Mesothelial cell of epicardium (in vitro differentiated cells): ENCODE results near the gene IGSF9B. TPM values are rescaled to one million over a fixed set of nuclear protein-coding genes. Genes with fewer than 3 reads are reported as not detected.

Experiments used
- DNase-seq, 2 experiments: peaks; one replicate each; pipeline ENCODE4 v3.0.0; 2021; ENCODE audit warnings: low spot score in 2 of 2; ENCODE audit not compliant: unreplicated experiment in 2 of 2
- H3K27ac Mint-ChIP-seq: 2 replicates; pipeline ENCODE4 v1.8.0; 2021; ENCODE audit warnings: mixed read lengths
- H3K27me3 Mint-ChIP-seq: 2 replicates; pipeline ENCODE4 v1.8.0; 2021; ENCODE audit warnings: low read depth, mixed read lengths
- H3K36me3 Mint-ChIP-seq: 2 replicates; pipeline ENCODE4 v1.8.0; 2021; ENCODE audit warnings: mixed read lengths
- H3K4me1 Mint-ChIP-seq: 2 replicates; pipeline ENCODE4 v1.8.0; 2021; ENCODE audit warnings: mixed read lengths
- H3K4me3 Mint-ChIP-seq: 2 replicates; pipeline ENCODE4 v1.8.0; 2021; ENCODE audit warnings: mild to moderate bottlenecking, moderate library complexity, mixed read lengths
- H3K9me3 Mint-ChIP-seq: 2 replicates; pipeline ENCODE4 v1.8.0; 2021; ENCODE audit warnings: mixed read lengths
- CTCF ChIP-seq: fragments of 200-600 bp; sonication (generic); IDR thresholded peaks from one replicate; pipeline ENCODE4 v1.5.0; 2021; ENCODE audit warnings: antibody characterized with exemption; ENCODE audit not compliant: unreplicated experiment
- total RNA-seq: library from RNA; stranded (reverse); gene quantifications from 3 replicates; pipeline ENCODE4 v1.2.1, GENCODE V29; 2021

Gene IGSF9B
- total RNA-seq, 1 donor from 2014 or later: 4.8 TPM

DNA sequence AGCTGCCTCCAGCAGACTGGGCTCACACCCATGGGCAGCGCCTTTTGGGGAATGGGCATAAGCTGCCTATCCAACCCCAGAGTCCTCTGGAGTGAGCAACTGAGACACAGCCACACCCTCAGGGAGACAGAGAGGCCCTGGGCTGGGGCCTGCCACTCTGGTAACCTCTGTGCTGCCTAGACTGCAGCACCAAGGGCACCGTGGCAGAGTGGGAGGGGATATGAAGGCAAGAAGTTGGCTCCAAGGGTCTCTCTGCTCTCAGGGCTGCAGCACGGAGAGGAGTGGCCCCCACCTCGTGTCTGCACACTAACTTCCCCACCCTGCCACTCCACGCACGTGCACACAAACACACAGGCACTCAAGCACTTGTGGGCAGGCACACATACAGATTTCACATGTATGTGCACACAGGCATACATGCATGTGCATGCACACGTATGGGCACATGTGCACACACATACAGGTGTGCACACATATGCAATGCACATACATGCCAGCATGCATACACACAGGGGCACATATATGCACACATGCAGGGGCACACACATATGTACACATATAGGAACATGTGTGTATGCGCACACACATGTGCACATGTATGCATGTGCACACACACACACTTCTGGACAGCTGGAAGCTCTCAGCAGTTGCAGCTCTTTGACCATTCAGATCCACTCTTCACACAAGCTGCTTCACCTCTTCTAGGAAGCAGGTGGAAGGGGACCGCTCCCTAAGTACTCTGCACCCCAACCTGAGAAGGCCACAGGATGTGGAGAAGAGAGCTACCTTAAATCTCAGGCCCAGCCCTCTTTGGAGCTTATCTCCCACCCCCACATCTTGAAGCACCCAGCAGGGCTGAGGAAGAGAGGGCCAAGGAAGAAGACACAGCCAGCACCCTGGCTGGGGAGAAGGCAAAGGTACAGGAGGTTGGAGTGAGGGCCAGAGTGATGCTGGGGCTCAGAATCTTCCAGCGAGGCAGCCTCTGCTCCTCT lies 4.3 kb downstream of the IGSF9B start:
- Mint-ChIP-seq H3K9me3 (no peaks in the 10 kb centered on the region), H3K36me3 (no peaks in the 10 kb centered on the region), H3K4me1 (peaks cover 31% of the 10 kb centered on the region), H3K4me3 (no peak overlapping the region), H3K27ac (no peak overlapping the region), H3K27me3 (peaks cover 93% of the 10 kb centered on the region)
- no peak for DNase-seq
- no peak for TF ChIP-seq CTCF

- H3K4me3 Mint-ChIP-seq: peak overlapping the region; percentile 49
- no peak overlapping the region for H3K27ac Mint-ChIP-seq
- peaks cover 94% of the 10 kb centered on the region for H3K27me3 Mint-ChIP-seq
- no peaks in the 10 kb centered on the region for H3K9me3 Mint-ChIP-seq
- DNase-seq: no peak
- H3K4me1 Mint-ChIP-seq: peaks cover 25% of the 10 kb centered on the region
- no peak for TF ChIP-seq CTCF
- H3K36me3 Mint-ChIP-seq: no peaks in the 10 kb centered on the region
Measured at GRCh38 chr11:133951327-133952198, 5.2 kb downstream of the IGSF9B start.

DNA sequence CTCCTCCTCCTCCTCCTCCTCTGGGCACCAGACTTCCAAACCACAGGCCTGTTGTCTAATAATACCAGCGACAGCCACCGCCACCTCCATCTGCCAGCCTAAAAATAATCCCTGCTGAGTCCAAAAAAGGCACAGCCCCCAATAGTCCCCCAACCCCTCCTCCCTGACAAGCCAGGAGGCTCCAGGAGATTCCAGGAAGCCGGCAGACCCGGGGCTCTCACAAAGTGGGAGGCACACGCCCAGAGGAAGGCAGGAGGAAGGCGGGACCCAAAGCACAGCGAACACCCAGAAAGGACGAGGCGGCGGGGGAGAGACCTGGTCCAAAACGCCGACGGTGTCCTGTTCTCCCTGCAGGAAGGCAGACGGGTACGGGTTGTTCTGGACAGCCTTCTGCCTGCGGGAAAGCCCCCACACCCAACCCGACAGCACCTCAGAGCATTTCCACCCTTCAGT lies 5.9 kb downstream of the IGSF9B start:
- Mint-ChIP-seq H3K27ac (no peak overlapping the region), H3K9me3 (no peaks in the 10 kb centered on the region), H3K4me3 (peak overlapping the region; percentile 13), H3K36me3 (no peaks in the 10 kb centered on the region), H3K4me1 (peaks cover 25% of the 10 kb centered on the region), H3K27me3 (peaks cover 93% of the 10 kb centered on the region)
- TF ChIP-seq CTCF: no peak
- DNase-seq: no peak

GRCh38 chr11:133950421-133950820 lies 6.3 kb downstream of the IGSF9B start:
- peaks cover 93% of the 10 kb centered on the region for H3K27me3 Mint-ChIP-seq
- no peak for TF ChIP-seq CTCF
- DNase-seq: no peak
- H3K9me3 Mint-ChIP-seq: no peaks in the 10 kb centered on the region
- H3K4me3 Mint-ChIP-seq: no peak overlapping the region
- no peak overlapping the region for H3K27ac Mint-ChIP-seq
- no peaks in the 10 kb centered on the region for H3K36me3 Mint-ChIP-seq
- peaks cover 23% of the 10 kb centered on the region for H3K4me1 Mint-ChIP-seq

GRCh38 chr11:133949129-133949528 lies 7.6 kb downstream of the IGSF9B start:
- no peak for DNase-seq
- no peaks in the 10 kb centered on the region for H3K36me3 Mint-ChIP-seq
- H3K27ac Mint-ChIP-seq: no peak overlapping the region
- peaks cover 16% of the 10 kb centered on the region for H3K4me1 Mint-ChIP-seq
- H3K4me3 Mint-ChIP-seq: no peak overlapping the region
- H3K27me3 Mint-ChIP-seq: peaks cover 89% of the 10 kb centered on the region
- H3K9me3 Mint-ChIP-seq: no peaks in the 10 kb centered on the region
- TF ChIP-seq CTCF: no peak
